NB4 (cell line): ENCODE measurements around the gene SLC13A4.

ENCODE experiments used
- DNase-seq: peaks from one replicate; pipeline ENCODE4 v3.0.0; 2010; ENCODE audit warnings: low read depth
- H3K4me3 ChIP-seq: one replicate; pipeline ENCODE4 v1.5.1; 2011; ENCODE audit warnings: mild to moderate bottlenecking, low read depth, low read length, moderate library complexity
- CTCF ChIP-seq: IDR thresholded peaks from one replicate; pipeline ENCODE4 v1.5.1; 2012; ENCODE audit warnings: low read depth, low read length
- MAX ChIP-seq: IDR thresholded peaks from 2 replicates; pipeline ENCODE4 v1.6.1; 2011; ENCODE audit warnings: low read depth, low read length
- MYC ChIP-seq: IDR thresholded peaks from 2 replicates; pipeline ENCODE4 v1.6.1; 2011; ENCODE audit warnings: low read depth, low read length
- POLR2A ChIP-seq: IDR thresholded peaks from 2 replicates; pipeline ENCODE4 v1.6.1; 2011; ENCODE audit warnings: mild to moderate bottlenecking; ENCODE audit not compliant: insufficient read length; ENCODE audit errors: extremely low read depth

SLC13A4 gene

GRCh38 chr7:135718219-135718618 lies 9.8 kb downstream of the SLC13A4 start:
- H3K4me3 ChIP-seq: no peak overlapping the region
- DNase-seq: no peak

GRCh38 chr7:135717693-135718092 lies 10.3 kb downstream of the SLC13A4 start:
- no peak overlapping the region for H3K4me3 ChIP-seq
- no peak for TF ChIP-seq POLR2A
- no peak for DNase-seq

More at GRCh38 chr7:135718219-135718618, 9.8 kb downstream of the SLC13A4 start:
- no peak for TF ChIP-seq MAX
- TF ChIP-seq MYC: no peak
- no peak for TF ChIP-seq POLR2A
- no peak for TF ChIP-seq CTCF

GRCh38 chr7:135716677-135717238 lies 11.2 kb downstream of the SLC13A4 start:
- no peak overlapping the region for H3K4me3 ChIP-seq
- no peak for DNase-seq
- TF ChIP-seq MAX (no peak), CTCF (no peak), POLR2A (no peak), MYC (no peak)

GRCh38 chr7:135715673-135716072 lies 12.3 kb downstream of the SLC13A4 start:
- TF ChIP-seq MYC (no peak), CTCF (no peak), MAX (no peak), POLR2A (no peak)
- no peak overlapping the region for H3K4me3 ChIP-seq
- no peak for DNase-seq

GRCh38 chr7:135715055-135715522 lies 12.9 kb downstream of the SLC13A4 start:
- no peak for TF ChIP-seq MAX
- no peak for DNase-seq
- H3K4me3 ChIP-seq: no peak overlapping the region

GRCh38 chr7:135714534-135715009 lies 13.4 kb downstream of the SLC13A4 start:
- TF ChIP-seq MAX: no peak
- no peak for TF ChIP-seq MYC
- TF ChIP-seq POLR2A: no peak
- no peak overlapping the region for H3K4me3 ChIP-seq
- no peak for DNase-seq

- H3K4me3 ChIP-seq: no peak overlapping the region
- no peak for DNase-seq
- TF ChIP-seq MAX: no peak
Observed at GRCh38 chr7:135713836-135714470, 14.0 kb downstream of the SLC13A4 start.

- H3K4me3 ChIP-seq: no peak overlapping the region
- TF ChIP-seq MYC: no peak
- TF ChIP-seq CTCF: no peak
- no peak for TF ChIP-seq POLR2A
- TF ChIP-seq MAX: no peak
- no peak for DNase-seq
Observed at GRCh38 chr7:135712796-135713195, 15.2 kb downstream of the SLC13A4 start.
